SJCRH30 (cell line): ENCODE results near the gene PEX7. TPM values are rescaled to one million over a fixed set of nuclear protein-coding genes. Genes with fewer than 3 reads are reported as not detected.
"Not testable (repeated sequence)": the region's sequence is repeated elsewhere in the genome, so short reads cannot be mapped to it uniquely, and the experiment has no call there.

Experiments used
- DNase-seq, 2 experiments: peaks; one replicate each; pipeline ENCODE4 v3.0.0-alpha.2; 2015 to 2020
- H3K27ac ChIP-seq: fragments of 250-450 bp; sonication (Bioruptor Pico); 2 replicates; pipeline ENCODE4 v1.5.1; 2020; ENCODE audit warnings: mild to moderate bottlenecking, moderate library complexity
- H3K27me3 ChIP-seq: fragments of 250-450 bp; sonication (Bioruptor Pico); 2 replicates; pipeline ENCODE4 v1.5.1; 2020; ENCODE audit warnings: mild to moderate bottlenecking, moderate library complexity
- H3K36me3 ChIP-seq: fragments of 250-450 bp; sonication (Bioruptor Pico); 2 replicates; pipeline ENCODE4 v1.5.1; 2020; ENCODE audit warnings: mild to moderate bottlenecking, moderate library complexity
- H3K4me1 ChIP-seq: fragments of 250-450 bp; sonication (Bioruptor Pico); 2 replicates; pipeline ENCODE4 v1.5.1; 2020; ENCODE audit warnings: mild to moderate bottlenecking, moderate library complexity
- H3K4me3 ChIP-seq: fragments of 250-450 bp; sonication (Bioruptor Pico); 2 replicates; pipeline ENCODE4 v1.5.1; 2020; ENCODE audit warnings: mild to moderate bottlenecking, moderate library complexity
- H3K9me3 ChIP-seq: fragments of 250-450 bp; sonication (Bioruptor Pico); replicated peaks from 2 replicates; pipeline ENCODE4 v1.5.1; 2020; ENCODE audit warnings: mild to moderate bottlenecking, moderate library complexity
- total RNA-seq: library from RNA; depleted of rRNA; stranded (reverse); fragments of >200 nt; shearing (Covaris generic); gene quantifications from 2 replicates; pipeline ENCODE4 v1.2.3, GENCODE V29; 2014

Gene PEX7
- total RNA-seq, 1 experiment from 2014 or later: 3.6 TPM

GRCh38 chr6:136801581-136801980, 20.8 kb upstream of the PEX7 start:
- DNase-seq: no peak
- no peaks in the 10 kb centered on the region; the same call in 1 of the 2 replicates for H3K9me3 ChIP-seq

GRCh38 chr6:136803608-136804007, 18.8 kb upstream of the PEX7 start:
- H3K27me3 ChIP-seq: no peaks in the 10 kb centered on the region
- H3K27ac ChIP-seq: no peak overlapping the region
- no peaks in the 10 kb centered on the region for H3K4me1 ChIP-seq
- no peaks in the 10 kb centered on the region for H3K36me3 ChIP-seq
- H3K4me3 ChIP-seq: no peak overlapping the region
- peaks cover 2% of the 10 kb centered on the region; the same call in 1 of the 2 replicates for H3K9me3 ChIP-seq
- no peak for DNase-seq

More at GRCh38 chr6:136801581-136801980, 20.8 kb upstream of the PEX7 start:
- no peaks in the 10 kb centered on the region for H3K36me3 ChIP-seq
- H3K4me1 ChIP-seq: no peaks in the 10 kb centered on the region
- no peaks in the 10 kb centered on the region for H3K27me3 ChIP-seq
- H3K27ac ChIP-seq: no peak overlapping the region
- H3K4me3 ChIP-seq: no peak overlapping the region

- Histone ChIP-seq H3K27ac (no peak overlapping the region), H3K4me1 (no peaks in the 10 kb centered on the region), H3K27me3 (no peaks in the 10 kb centered on the region), H3K4me3 (no peak overlapping the region), H3K36me3 (no peaks in the 10 kb centered on the region), H3K9me3 (0 out of 2 replicates have a peak, but pooled peaks cover 2% of the 10 kb centered on the region)
- no peak for DNase-seq
Observed at GRCh38 chr6:136809091-136809860, 13.1 kb upstream of the PEX7 start.

GRCh38 chr6:136811272-136811671, 11.1 kb upstream of the PEX7 start:
- H3K4me3 ChIP-seq: no peak overlapping the region
- DNase-seq: no peak
- H3K27ac ChIP-seq: no peak overlapping the region
- H3K36me3 ChIP-seq: no peaks in the 10 kb centered on the region
- 0 out of 2 replicates have a peak, but pooled peaks cover 2% of the 10 kb centered on the region for H3K9me3 ChIP-seq
- no peaks in the 10 kb centered on the region for H3K4me1 ChIP-seq
- no peaks in the 10 kb centered on the region for H3K27me3 ChIP-seq

GRCh38 chr6:136812174-136812573, 10.2 kb upstream of the PEX7 start:
- Histone ChIP-seq H3K36me3 (no peaks in the 10 kb centered on the region), H3K4me1 (no peaks in the 10 kb centered on the region), H3K9me3 (no peaks in the 10 kb centered on the region), H3K27ac (no peak overlapping the region), H3K27me3 (no peaks in the 10 kb centered on the region), H3K4me3 (no peak overlapping the region)
- no peak for DNase-seq

GRCh38 chr6:136815608-136816007, 6.8 kb upstream of the PEX7 start:
- not testable (repeated sequence) for H3K27ac ChIP-seq, H3K27me3 ChIP-seq, DNase-seq, H3K4me3 ChIP-seq, H3K4me1 ChIP-seq, H3K9me3 ChIP-seq, H3K36me3 ChIP-seq

GRCh38 chr6:136816656-136817055, 5.7 kb upstream of the PEX7 start:
- H3K27ac ChIP-seq: no peak overlapping the region
- H3K4me1 ChIP-seq: peaks cover 4% of the 10 kb centered on the region; the same call in 1 of the 2 replicates
- H3K36me3 ChIP-seq: no peaks in the 10 kb centered on the region
- H3K9me3 ChIP-seq: no peaks in the 10 kb centered on the region; the same call in 1 of the 2 replicates
- DNase-seq: no peak
- no peaks in the 10 kb centered on the region for H3K27me3 ChIP-seq
- H3K4me3 ChIP-seq: no peak overlapping the region

- no peak overlapping the region for H3K27ac ChIP-seq
- DNase-seq: no peak
- no peaks in the 10 kb centered on the region for H3K27me3 ChIP-seq
Observed at GRCh38 chr6:136820561-136820960, 1.8 kb upstream of the PEX7 start.

GRCh38 chr6:136822046-136822375, 381 bp upstream of the PEX7 start:
- 0 out of 2 replicates have a peak, but pooled peaks cover 2% of the 10 kb centered on the region for H3K36me3 ChIP-seq
- H3K27me3 ChIP-seq: no peaks in the 10 kb centered on the region
- H3K27ac ChIP-seq: peak overlapping the region; percentile 64
- peaks cover 9% of the 10 kb centered on the region; the same call in 1 of the 2 replicates for H3K4me1 ChIP-seq
- H3K9me3 ChIP-seq: no peaks in the 10 kb centered on the region; the same call in 1 of the 2 replicates
- DNase-seq: no peak
- peak overlapping the region; percentile 73 for H3K4me3 ChIP-seq

More at GRCh38 chr6:136820561-136820960, 1.8 kb upstream of the PEX7 start:
- Histone ChIP-seq H3K4me3 (no peak overlapping the region), H3K36me3 (no peaks in the 10 kb centered on the region), H3K9me3 (no peaks in the 10 kb centered on the region; the same call in 1 of the 2 replicates), H3K4me1 (peaks cover 9% of the 10 kb centered on the region; the same call in 1 of the 2 replicates)

- peaks cover 9% of the 10 kb centered on the region; the same call in 1 of the 2 replicates for H3K4me1 ChIP-seq
- H3K27ac ChIP-seq: peak overlapping the region; percentile 3; the same call in 1 of the 2 replicates
- 0 out of 2 replicates have a peak, but pooled peaks cover 2% of the 10 kb centered on the region for H3K36me3 ChIP-seq
- no peak for DNase-seq
- H3K27me3 ChIP-seq: no peaks in the 10 kb centered on the region
- no peaks in the 10 kb centered on the region; the same call in 1 of the 2 replicates for H3K9me3 ChIP-seq
- H3K4me3 ChIP-seq: peak overlapping the region; percentile 73
Observed at GRCh38 chr6:136823128-136823660, 802 bp downstream of the PEX7 start.

- DNase-seq: no peak
- no peak overlapping the region for H3K4me3 ChIP-seq
- H3K9me3 ChIP-seq: peaks cover 4% of the 10 kb centered on the region
- peaks cover 9% of the 10 kb centered on the region; the same call in 1 of the 2 replicates for H3K4me1 ChIP-seq
- no peaks in the 10 kb centered on the region for H3K27me3 ChIP-seq
- H3K36me3 ChIP-seq: peaks cover 18% of the 10 kb centered on the region
- H3K27ac ChIP-seq: no peak overlapping the region
Observed at GRCh38 chr6:136826216-136826615, 3.8 kb downstream of the PEX7 start.

- no peak overlapping the region for H3K4me3 ChIP-seq
- peaks cover 11% of the 10 kb centered on the region for H3K9me3 ChIP-seq
- H3K4me1 ChIP-seq: no peaks in the 10 kb centered on the region
- no peaks in the 10 kb centered on the region for H3K27me3 ChIP-seq
- no peak overlapping the region for H3K27ac ChIP-seq
- DNase-seq: no peak
- peaks cover 25% of the 10 kb centered on the region for H3K36me3 ChIP-seq
Observed at GRCh38 chr6:136831873-136832562, 9.6 kb downstream of the PEX7 start.

- Histone ChIP-seq H3K27ac (no peak overlapping the region), H3K4me1 (no peaks in the 10 kb centered on the region), H3K9me3 (no peaks in the 10 kb centered on the region), H3K36me3 (no peaks in the 10 kb centered on the region; the same call in 1 of the 2 replicates), H3K4me3 (no peak overlapping the region), H3K27me3 (no peaks in the 10 kb centered on the region)
- DNase-seq: no peak
Observed at GRCh38 chr6:136840276-136841001, 18.0 kb downstream of the PEX7 start.

GRCh38 chr6:136843210-136843609, 20.8 kb downstream of the PEX7 start:
- H3K4me1 ChIP-seq: no peaks in the 10 kb centered on the region
- DNase-seq: no peak
- no peaks in the 10 kb centered on the region; the same call in 1 of the 2 replicates for H3K36me3 ChIP-seq
- 0 out of 2 replicates have a peak, but pooled peaks cover 2% of the 10 kb centered on the region for H3K9me3 ChIP-seq
- H3K27ac ChIP-seq: no peak overlapping the region
- no peaks in the 10 kb centered on the region for H3K27me3 ChIP-seq
- H3K4me3 ChIP-seq: no peak overlapping the region
